T-helper 17 cell (primary cell): ENCODE results near the gene ESAM. TPM values are rescaled to one million over a fixed set of nuclear protein-coding genes. Genes with fewer than 3 reads are reported as not detected.
A peak's percentile ranks its signal among the peaks of the same experiment; 100 is the strongest.

Experiments
- ATAC-seq: fragments of 150-1000 bp; cut with Tn5 transposase; 2 replicates; pipeline ENCODE4 v1.10.0; 2021; ENCODE audit warnings: mild to moderate bottlenecking, moderate library complexity
- DNase-seq, 3 donors: peaks; one replicate each; pipeline versions ENCODE4 v3.0.0 to v3.0.0-alpha.2; 2020 to 2021
- H3K9me3 ChIP-seq: one replicate; pipeline ENCODE4 v1.7.0; 2013; ENCODE audit warnings: low read length, mild to moderate bottlenecking; ENCODE audit not compliant: control insufficient read depth, poor library complexity, severe bottlenecking
- H3K27ac Mint-ChIP-seq: one replicate; pipeline ENCODE4 v1.8.0; 2022; ENCODE audit warnings: mild to moderate bottlenecking, moderate library complexity, mixed read lengths
- H3K27me3 Mint-ChIP-seq: one replicate; pipeline ENCODE4 v1.8.0; 2022; ENCODE audit warnings: mixed read lengths
- H3K36me3 Mint-ChIP-seq: one replicate; pipeline ENCODE4 v1.8.0; 2022; ENCODE audit warnings: low read depth, mixed read lengths
- H3K4me1 Mint-ChIP-seq: one replicate; pipeline ENCODE4 v1.8.0; 2022; ENCODE audit warnings: mild to moderate bottlenecking, mixed read lengths
- H3K4me3 Mint-ChIP-seq: one replicate; pipeline ENCODE4 v1.8.0; 2022; ENCODE audit warnings: mild to moderate bottlenecking, moderate library complexity, mixed read lengths
- total RNA-seq, 4 donors: library from RNA in 2 of 4; stranded (reverse) in 2 of 4; gene quantifications; one replicate each; pipeline ENCODE4 v1.2.3 and lab custom pipeline; 2022 to 2026

ESAM gene
- total RNA-seq, 2 donors from 2014 or later, result 3.5 to 30.5 TPM

- Mint-ChIP-seq H3K27me3 (peaks cover 39% of the 10 kb centered on the region), H3K36me3 (peaks cover 6% of the 10 kb centered on the region), H3K4me3 (no peak overlapping the region), H3K27ac (no peak overlapping the region), H3K4me1 (peaks cover 9% of the 10 kb centered on the region)
- ATAC-seq, result no peak
- no peaks in the 10 kb centered on the region for H3K9me3 ChIP-seq
- DNase-seq, result no peak
Measured at GRCh38 chr11:124754309-124754708, 7.8 kb downstream of the ESAM start.

- no peak for DNase-seq
- H3K4me1 Mint-ChIP-seq, result peaks cover 8% of the 10 kb centered on the region
- no peaks in the 10 kb centered on the region for H3K9me3 ChIP-seq
- H3K27ac Mint-ChIP-seq, result no peak overlapping the region
- ATAC-seq, result no peak
- H3K4me3 Mint-ChIP-seq, result no peak overlapping the region
- peaks cover 34% of the 10 kb centered on the region for H3K27me3 Mint-ChIP-seq
- H3K36me3 Mint-ChIP-seq, result peaks cover 6% of the 10 kb centered on the region
Measured at GRCh38 chr11:124753624-124754023, 8.5 kb downstream of the ESAM start.

- Mint-ChIP-seq H3K4me3 (no peak overlapping the region), H3K36me3 (peaks cover 6% of the 10 kb centered on the region), H3K4me1 (peaks cover 4% of the 10 kb centered on the region), H3K27ac (no peak overlapping the region), H3K27me3 (peaks cover 29% of the 10 kb centered on the region)
- ATAC-seq (no peak), DNase-seq (no peak)
- no peaks in the 10 kb centered on the region for H3K9me3 ChIP-seq
Measured at GRCh38 chr11:124753205-124753604, 8.9 kb downstream of the ESAM start.

- H3K4me3 Mint-ChIP-seq, result peak overlapping the region; percentile 67
- ATAC-seq (no peak), DNase-seq (no peak)
- peaks cover 6% of the 10 kb centered on the region for H3K36me3 Mint-ChIP-seq
- no peaks in the 10 kb centered on the region for H3K9me3 ChIP-seq
- H3K4me1 Mint-ChIP-seq, result peaks cover 3% of the 10 kb centered on the region
- H3K27me3 Mint-ChIP-seq, result peaks cover 23% of the 10 kb centered on the region
- no peak overlapping the region for H3K27ac Mint-ChIP-seq
Measured at GRCh38 chr11:124752471-124753102, 9.5 kb downstream of the ESAM start.

- ATAC-seq (no peak), DNase-seq (no peak)
- H3K36me3 Mint-ChIP-seq, result peaks cover 4% of the 10 kb centered on the region
- H3K4me1 Mint-ChIP-seq, result peaks cover 3% of the 10 kb centered on the region
- peaks cover 16% of the 10 kb centered on the region for H3K27me3 Mint-ChIP-seq
- peak within 1 kb of the TSS; percentile 67 for H3K4me3 Mint-ChIP-seq
- no peak within 1 kb of the TSS for H3K27ac Mint-ChIP-seq
- no peaks in the 10 kb centered on the region for H3K9me3 ChIP-seq
Measured at GRCh38 chr11:124751741-124752470, 10.2 kb downstream of the ESAM start, which contains the start of gene VSIG2. Gene VSIG2, minus strand, starts transcription at chr11:124752255. Its CDS starts 118 bp downstream, at chr11:124752137.

GRCh38 chr11:124751391-124751740, 10.7 kb downstream of the ESAM start:
- Mint-ChIP-seq H3K4me1 (peaks cover 8% of the 10 kb centered on the region), H3K4me3 (no peak overlapping the region), H3K36me3 (peaks cover 2% of the 10 kb centered on the region), H3K27ac (no peak overlapping the region), H3K27me3 (peaks cover 11% of the 10 kb centered on the region)
- ATAC-seq, result no peak
- no peaks in the 10 kb centered on the region for H3K9me3 ChIP-seq
- DNase-seq, result no peak

GRCh38 chr11:124749912-124750311, 12.2 kb downstream of the ESAM start:
- Mint-ChIP-seq H3K4me1 (peaks cover 9% of the 10 kb centered on the region), H3K27ac (no peak overlapping the region), H3K36me3 (peaks cover 2% of the 10 kb centered on the region), H3K27me3 (peaks cover 5% of the 10 kb centered on the region), H3K4me3 (no peak overlapping the region)
- DNase-seq (no peak), ATAC-seq (no peak)
- H3K9me3 ChIP-seq, result no peaks in the 10 kb centered on the region

GRCh38 chr11:124748481-124749343, 13.4 kb downstream of the ESAM start:
- no peak for ATAC-seq

GRCh38 chr11:124748100-124748418, 14.0 kb downstream of the ESAM start:
- Mint-ChIP-seq H3K4me1 (peaks cover 11% of the 10 kb centered on the region), H3K27me3 (no peaks in the 10 kb centered on the region), H3K4me3 (peak overlapping the region; percentile 55), H3K27ac (no peak overlapping the region), H3K36me3 (peaks cover 2% of the 10 kb centered on the region)
- DNase-seq (no peak), ATAC-seq (no peak)
- no peaks in the 10 kb centered on the region for H3K9me3 ChIP-seq

More at GRCh38 chr11:124748481-124749343, 13.4 kb downstream of the ESAM start:
- Mint-ChIP-seq H3K4me3 (peak overlapping the region; percentile 55), H3K27ac (peak overlapping the region; percentile 45), H3K27me3 (no peaks in the 10 kb centered on the region), H3K36me3 (peaks cover 2% of the 10 kb centered on the region), H3K4me1 (peaks cover 9% of the 10 kb centered on the region)
- no peaks in the 10 kb centered on the region for H3K9me3 ChIP-seq
- no peak for DNase-seq

GRCh38 chr11:124747406-124748099, 14.5 kb downstream of the ESAM start:
- DNase-seq, result no peak
- H3K27ac Mint-ChIP-seq, result no peak overlapping the region
- H3K9me3 ChIP-seq, result no peaks in the 10 kb centered on the region
- ATAC-seq, result no peak
- no peaks in the 10 kb centered on the region for H3K27me3 Mint-ChIP-seq
- H3K4me3 Mint-ChIP-seq, result peak overlapping the region; percentile 100
- peaks cover 11% of the 10 kb centered on the region for H3K4me1 Mint-ChIP-seq
- peaks cover 2% of the 10 kb centered on the region for H3K36me3 Mint-ChIP-seq

- peaks cover 11% of the 10 kb centered on the region for H3K4me1 Mint-ChIP-seq
- ATAC-seq, result peak; percentile 91
Measured at GRCh38 chr11:124746621-124747243, 15.4 kb downstream of the ESAM start.

GRCh38 chr11:124745835-124746620, 16.1 kb downstream of the ESAM start:
- H3K27me3 Mint-ChIP-seq, result peaks cover 5% of the 10 kb centered on the region
- H3K36me3 Mint-ChIP-seq, result peaks cover 2% of the 10 kb centered on the region
- H3K27ac Mint-ChIP-seq, result peak overlapping the region; percentile 94
- peaks cover 11% of the 10 kb centered on the region for H3K4me1 Mint-ChIP-seq
- peak overlapping the region; percentile 100 for H3K4me3 Mint-ChIP-seq
- DNase-seq, result no peak
- H3K9me3 ChIP-seq, result no peaks in the 10 kb centered on the region
- peak; percentile 20 for ATAC-seq

More at GRCh38 chr11:124746621-124747243, 15.4 kb downstream of the ESAM start:
- H3K4me3 Mint-ChIP-seq, result peak overlapping the region; percentile 100
- H3K9me3 ChIP-seq, result no peaks in the 10 kb centered on the region
- H3K36me3 Mint-ChIP-seq, result peaks cover 2% of the 10 kb centered on the region
- H3K27me3 Mint-ChIP-seq, result no peaks in the 10 kb centered on the region
- DNase-seq, result peak; percentile 63 to 68 (median 64)
- peak overlapping the region; percentile 94 for H3K27ac Mint-ChIP-seq
